SKM-1 treated with dmso at 0.1 percent for 144 hours (cell line): ENCODE measurements around the gene ISG15.

Experiments used
- DNase-seq: peaks from one replicate; lab custom pipeline; 2025; ENCODE audit not compliant: unreplicated experiment; lab: John Stamatoyannopoulos, UW

Gene ISG15

GRCh38 chr1:1058921-1059493, 45.7 kb downstream of the ISG15 start:
- no peak for DNase-seq

- peak; percentile 52 for DNase-seq
Observed at GRCh38 chr1:1059494-1060280, 46.4 kb downstream of the ISG15 start.

- DNase-seq: no peak
Observed at GRCh38 chr1:1060281-1061000, 47.1 kb downstream of the ISG15 start.

GRCh38 chr1:1061682-1062345, 48.5 kb downstream of the ISG15 start:
- no peak for DNase-seq

GRCh38 chr1:1062348-1063163, 49.3 kb downstream of the ISG15 start:
- DNase-seq: no peak

GRCh38 chr1:1063261-1063944, 50.1 kb downstream of the ISG15 start:
- no peak for DNase-seq
